Dermis blood vessel endothelial cell (primary cell): ENCODE data around the gene CPNE8. TPM values are rescaled to one million over a fixed set of nuclear protein-coding genes. Genes with fewer than 3 reads are reported as not detected.
"Not testable (repeated sequence)": the region's sequence is repeated elsewhere in the genome, so short reads cannot be mapped to it uniquely, and the experiment has no call there.

Experiments
- DNase-seq: peaks from one replicate; pipeline ENCODE4 v3.0.0; 2010
- total RNA-seq: library from RNA; depleted of rRNA; stranded (reverse); fragments of >200 nt; gene quantifications from 2 replicates; pipeline ENCODE4 v1.2.3, GENCODE V29; 2014

CPNE8 gene
- total RNA-seq, 1 donor from 2014 or later, result 29.4 TPM

DNA sequence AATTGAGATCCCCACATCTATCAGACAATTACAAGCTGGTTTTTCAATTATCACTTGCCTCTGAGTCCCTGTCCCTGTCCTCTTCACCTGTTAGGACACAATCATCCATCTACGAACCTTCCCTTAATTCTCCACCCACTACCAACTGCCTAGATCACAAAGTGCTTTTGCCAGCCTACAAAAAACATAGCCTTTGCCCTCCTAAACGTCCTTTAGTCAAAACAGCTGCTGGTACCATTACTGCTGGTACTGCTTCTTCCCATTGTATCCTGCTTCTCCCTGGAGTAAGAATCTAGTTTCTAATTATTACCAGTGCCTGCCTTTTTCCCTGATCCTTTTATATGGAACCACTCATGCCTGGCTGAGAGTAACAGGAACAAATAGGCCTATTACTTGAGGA, 82.1 kb downstream of the CPNE8 start:
- no peak for DNase-seq

DNA sequence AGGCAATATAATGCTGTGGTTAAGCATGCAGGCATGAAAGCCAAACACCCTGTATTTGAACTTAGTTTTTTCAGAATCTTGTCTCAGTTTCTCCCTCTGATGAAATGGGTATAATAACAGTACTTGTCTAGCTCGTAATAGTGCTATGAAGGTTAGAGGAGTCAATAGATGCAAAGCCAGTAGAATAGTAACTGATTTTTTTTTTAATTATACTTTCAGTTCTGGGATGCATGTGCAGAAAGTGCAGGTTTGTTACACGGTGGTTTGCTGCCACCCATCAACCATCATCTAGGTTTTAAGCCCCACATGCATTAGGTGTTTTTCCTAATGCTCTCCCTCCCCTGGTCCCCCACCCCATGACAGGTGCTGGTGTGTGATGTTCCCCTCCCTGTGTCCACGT, 87.4 kb downstream of the CPNE8 start:
- no peak for DNase-seq

DNA sequence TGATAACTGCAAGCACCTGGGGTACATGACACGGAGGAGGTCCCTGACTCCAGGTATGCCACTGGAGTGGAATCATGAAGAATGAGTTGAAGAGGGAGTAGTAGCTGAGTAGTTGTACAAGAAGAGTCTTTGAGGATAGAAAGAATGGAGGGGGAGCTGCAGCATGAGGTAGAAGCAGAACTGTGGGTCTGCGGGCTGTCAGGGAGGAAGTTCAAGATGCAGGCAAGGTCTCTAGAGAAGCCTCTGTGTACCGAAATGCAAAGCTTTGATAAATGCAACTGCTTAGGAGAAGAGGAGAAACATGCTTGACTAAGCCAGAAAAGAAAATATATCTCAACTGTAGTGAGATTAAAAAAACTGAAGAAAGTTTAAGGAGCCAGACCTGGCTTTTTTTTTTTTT, 91.5 kb downstream of the CPNE8 start:
- DNase-seq, result no peak

DNA sequence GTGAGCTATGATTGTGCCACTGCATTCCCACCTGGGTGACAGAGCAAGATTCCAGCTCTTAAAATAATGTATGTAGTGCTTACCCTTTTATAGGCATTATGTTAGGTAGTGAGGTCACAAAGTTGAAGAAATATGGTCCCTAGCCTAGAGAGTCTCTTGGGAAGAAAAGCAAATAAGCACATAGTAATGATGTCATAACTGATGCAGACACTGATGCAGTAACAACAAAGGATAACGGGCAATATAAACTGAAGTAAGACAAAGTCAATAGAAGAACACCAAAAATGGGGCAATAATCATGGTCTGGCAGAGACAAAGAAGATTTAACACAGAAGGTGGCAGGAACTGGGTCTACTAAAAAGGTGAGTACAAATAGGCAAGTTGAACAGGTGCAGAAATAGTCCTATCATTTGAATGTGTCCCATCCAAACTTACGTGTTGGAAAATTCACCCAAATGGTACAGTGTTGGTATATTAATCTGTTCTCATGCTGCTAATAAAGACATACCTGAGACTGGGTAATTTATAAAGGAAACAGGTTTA, 93.5 kb downstream of the CPNE8 start:
- no peak for DNase-seq

DNA sequence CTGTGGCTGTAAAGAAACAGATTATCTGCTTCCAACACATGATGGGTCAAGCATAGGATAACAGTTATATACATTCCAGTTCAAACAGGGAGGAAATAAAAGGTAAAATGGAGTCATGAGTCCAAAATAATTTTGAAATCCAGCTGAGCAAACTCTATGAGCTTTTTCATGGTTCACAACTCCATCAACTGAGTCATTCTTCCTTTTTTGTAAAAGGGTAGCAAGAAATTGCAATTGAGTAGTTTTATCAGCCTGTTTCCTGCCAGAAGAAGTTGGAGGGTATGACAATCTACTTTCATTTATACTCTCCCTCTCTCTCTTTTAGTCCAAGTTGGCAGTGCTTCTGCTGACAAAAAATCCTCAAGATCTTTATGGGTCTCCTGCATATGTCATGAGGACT, 95.6 kb downstream of the CPNE8 start:
- DNase-seq, result no peak

DNA sequence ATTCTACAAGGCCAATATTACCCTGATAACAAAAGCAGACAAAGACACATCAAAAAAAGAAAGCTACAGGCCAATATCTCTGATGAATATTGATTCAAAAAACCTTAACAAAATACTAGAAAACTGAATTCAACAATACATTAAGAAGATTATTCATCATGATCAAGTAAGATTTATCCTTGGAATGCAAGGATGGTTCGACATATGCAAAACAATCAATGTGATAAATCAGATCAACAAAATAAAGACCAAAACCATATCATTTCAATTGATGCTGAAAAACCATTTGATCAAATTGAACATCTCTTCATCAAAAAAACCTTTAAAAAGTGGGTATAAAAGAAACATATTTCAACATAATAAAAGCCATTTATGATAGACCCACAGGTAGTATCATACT, 117.3 kb downstream of the CPNE8 start:
- peak; percentile 10 for DNase-seq

DNA sequence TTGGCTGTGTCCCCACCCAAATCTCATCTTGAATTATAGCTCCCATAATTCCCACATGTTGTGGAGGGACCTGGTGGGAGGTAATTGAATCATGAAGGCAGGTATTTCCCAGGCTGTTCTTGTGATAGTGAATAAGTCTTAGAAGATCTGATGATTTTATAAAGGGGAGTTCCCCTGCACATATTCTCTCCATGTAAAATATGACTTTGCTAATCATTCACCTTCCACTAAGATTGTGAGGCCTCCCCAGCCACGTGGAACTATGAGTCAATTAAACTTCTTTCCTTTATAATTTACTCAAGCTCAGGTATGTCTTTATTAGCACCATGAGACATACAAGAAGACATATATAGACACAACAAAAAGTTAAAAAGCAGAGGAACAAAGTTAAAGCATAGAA, 120.0 kb downstream of the CPNE8 start:
- DNase-seq, result no peak

DNA sequence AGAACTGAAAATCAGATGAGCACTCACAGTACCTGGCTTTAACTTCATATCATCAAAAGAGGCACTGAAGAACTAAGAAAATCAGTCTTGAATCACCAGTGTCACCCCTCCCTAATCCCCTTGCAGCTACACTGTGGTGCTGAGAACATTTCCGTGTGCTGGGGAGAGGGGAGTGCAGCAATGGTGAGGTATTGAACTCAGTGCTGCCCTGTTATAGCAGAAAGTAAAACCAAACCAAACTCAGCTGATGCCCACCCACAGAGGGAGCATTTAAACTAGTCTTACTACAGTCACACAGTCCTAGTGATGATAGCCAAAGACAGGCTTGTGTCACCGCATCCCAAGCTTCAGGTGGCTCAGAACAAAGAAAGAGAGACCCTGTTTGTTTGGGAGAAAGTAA, 122.1 kb downstream of the CPNE8 start:
- no peak for DNase-seq

DNA sequence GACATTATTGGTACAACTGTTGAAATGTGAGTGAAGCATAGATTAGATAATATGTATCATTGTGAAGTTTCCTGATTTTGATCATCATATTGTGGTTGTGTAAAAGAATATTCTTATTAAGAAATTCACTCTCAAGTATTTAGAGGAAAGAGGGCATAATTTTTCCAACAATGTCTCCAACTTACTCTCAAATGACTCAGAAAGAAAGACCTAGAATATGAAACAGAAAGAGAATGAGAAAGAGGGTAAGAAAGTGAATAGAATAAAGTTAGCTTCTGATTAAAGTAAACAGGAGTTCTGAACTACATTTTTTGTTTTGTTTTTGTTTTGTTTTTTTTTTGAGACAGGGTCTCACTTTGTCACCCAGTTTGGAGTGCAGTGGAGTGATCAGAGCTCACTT, 123.0 kb downstream of the CPNE8 start:
- DNase-seq, result no peak

DNA sequence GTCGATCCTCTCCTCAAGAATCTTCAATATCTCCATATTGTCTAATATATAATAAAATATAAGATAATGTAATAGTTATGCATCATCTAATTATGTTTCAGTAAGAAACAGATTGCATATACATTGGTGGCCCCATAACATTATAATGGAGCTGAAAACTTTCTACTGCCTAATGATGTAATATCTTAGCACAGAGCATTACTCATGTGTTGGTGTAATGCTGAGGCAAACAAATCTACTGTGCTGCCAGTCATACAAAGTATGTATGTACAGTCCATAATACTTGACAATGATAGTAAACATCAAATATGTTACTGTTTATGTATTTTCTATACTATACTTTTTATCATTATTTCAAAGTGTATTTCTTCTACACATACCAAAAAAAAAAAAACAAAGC, 128.7 kb downstream of the CPNE8 start:
- DNase-seq, result no peak

DNA sequence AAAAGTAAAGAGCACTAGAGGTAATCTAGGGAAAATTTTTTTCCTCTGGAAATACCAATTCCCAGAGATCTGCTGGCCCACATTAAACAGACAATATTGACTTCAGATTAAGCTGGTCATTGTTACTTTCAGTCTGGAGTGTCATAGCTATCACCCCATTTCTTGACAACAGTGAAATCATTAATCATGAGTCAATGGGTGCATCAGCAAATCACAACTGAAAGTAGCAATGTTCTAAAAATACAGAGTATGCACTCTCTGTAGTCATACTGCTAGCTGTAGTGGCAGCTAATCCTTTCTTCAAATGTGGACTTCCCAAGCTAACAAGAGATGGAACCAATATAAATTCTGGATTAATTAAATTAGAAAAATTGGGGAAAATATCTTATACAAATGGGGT, 129.9 kb downstream of the CPNE8 start:
- no peak for DNase-seq

DNA sequence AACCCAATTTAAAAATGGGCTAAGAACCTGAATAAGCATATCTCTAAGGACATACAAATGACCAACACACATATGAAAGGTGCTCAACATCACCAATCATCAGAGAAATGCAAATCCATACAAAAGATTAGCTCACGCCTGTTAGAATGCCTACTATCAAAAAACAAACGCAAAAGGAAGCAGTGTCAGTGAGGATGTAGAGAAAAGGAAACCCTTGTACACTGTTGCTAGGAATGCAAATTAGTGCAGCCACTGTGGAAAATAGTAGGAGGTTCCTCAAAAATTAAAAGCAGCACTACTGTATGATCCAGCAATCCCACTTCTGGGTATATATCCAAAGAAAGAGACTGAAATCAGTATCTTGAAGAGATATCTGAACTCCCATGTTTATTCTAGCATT, 133.0 kb downstream of the CPNE8 start:
- peak; percentile 4 for DNase-seq

DNA sequence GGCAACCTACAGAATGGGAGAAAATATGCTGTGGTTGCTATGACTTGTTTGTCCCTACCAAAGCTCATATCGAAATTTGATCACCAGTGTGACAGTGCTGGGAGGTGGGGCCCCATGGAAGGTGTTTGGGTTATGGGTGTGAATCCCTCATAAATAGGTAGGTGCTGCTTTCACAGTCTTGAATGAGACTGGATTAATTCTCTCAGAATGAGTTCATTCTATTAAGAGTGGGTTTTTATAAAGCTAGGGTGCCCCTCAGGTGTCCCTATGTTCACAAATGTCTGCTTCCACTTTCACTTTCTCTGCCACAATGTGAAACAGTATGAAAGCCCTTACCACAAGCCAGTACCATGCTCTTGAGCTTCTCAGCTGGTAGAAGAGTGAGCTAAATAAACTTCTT, 133.5 kb downstream of the CPNE8 start:
- peak; percentile 25 for DNase-seq

DNA sequence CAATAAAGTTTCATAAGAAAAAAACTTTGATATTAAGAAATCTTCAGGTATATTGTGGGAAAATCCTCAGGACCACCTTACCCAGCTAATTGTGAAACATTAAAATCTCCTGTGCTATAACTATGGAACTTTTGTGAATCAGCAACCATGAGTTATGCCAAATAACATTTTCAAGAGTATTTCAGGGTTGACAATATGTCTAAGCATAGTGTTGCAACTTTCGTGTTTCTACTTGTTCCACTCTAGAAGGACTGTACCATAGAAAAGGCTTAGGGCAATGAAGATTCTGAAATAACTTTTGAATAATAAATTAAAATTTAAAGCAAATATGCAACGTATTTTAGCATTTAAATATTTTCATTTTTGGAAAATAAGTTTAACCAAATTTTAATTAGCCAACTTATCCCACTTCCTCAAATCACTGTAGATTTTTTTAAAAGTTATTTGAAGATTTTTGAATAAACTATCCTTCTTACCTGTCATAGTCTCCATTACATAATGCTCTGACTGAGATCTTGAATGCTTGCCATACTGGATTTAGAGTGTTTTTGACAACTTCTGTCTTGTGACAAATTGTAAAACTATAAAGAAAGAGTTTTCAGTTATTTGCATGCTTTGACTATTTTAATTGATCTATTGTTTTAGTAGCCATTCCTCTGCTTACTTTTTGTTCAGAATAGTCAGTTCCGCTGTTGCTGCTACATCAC, 143.6 kb downstream of the CPNE8 start:
- DNase-seq, result no peak

DNA sequence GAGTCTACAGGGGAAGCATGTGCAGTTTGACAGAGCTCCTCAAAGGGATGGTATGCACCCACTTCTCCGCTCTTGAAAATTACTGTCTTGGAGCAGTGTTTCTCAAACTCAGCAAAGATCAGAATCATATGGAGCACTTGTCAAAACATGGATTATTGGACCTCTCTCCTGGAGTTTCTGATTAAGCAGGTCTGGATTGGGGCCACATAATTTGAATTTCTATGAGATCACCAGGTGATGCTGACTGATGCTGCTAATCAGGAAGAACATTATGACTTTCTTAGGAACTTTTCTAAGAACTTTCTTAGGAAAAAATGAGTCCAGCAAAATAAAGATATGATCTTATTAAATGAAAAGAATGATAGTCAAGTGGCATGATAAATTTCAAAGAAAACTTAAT, 144.3 kb downstream of the CPNE8 start:
- no peak for DNase-seq

DNA sequence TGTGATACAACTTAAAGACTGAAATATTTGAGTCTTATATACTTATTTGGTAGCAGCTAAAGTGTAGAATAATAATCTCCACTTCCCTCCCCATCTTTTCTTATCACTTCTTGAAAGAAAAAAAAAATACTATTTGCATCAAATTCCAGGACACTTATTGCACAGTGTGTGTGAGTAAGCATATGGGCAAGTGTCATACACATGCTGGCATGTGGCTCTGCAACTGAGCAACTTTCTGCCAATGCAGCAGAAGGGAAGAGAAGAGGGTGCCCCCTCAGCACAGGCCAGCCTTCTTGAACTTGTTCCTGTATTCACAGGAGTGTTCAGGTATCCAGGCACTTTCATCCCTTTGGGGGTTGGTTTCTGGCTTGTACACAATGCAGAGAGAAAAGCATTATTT, 145.8 kb downstream of the CPNE8 start:
- DNase-seq, result no peak

DNA sequence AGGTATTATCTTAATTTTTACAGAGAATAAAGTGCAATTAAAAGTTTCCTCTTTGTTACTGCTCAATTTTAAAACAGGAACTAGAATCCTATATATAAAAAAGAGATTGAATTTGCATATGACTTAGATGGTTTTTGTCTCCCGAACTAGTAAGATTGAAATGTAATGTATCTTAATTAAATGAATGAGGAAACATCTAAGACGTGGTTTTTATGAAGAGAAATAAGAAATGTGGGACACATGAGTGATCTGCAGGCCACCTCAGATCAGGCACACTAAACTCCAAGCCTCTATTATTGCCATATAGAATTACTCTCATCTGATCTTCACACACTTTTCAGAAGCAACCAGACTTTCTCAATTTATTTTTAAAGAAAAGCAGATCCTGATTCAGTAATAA, 158.6 kb downstream of the CPNE8 start:
- DNase-seq, result no peak

DNA sequence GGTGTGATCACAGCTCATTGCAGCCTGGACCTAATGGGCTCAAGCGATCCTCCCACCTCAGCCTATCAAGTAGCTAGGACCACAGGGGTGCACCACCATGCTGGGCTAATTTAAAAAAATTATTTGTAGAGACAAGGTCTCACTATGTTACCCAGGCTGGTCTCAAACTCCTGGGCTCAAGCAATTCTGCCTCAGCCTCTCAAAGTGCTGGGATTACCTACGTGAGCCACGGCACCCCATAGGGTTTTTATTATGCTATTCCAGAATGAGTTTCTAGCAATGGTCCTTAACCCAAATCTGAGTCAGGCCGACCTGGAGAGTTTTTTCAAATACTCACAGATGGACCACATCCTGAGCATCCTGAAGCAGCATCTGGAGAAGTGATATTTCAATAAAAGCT, 159.8 kb downstream of the CPNE8 start:
- DNase-seq, result no peak

DNA sequence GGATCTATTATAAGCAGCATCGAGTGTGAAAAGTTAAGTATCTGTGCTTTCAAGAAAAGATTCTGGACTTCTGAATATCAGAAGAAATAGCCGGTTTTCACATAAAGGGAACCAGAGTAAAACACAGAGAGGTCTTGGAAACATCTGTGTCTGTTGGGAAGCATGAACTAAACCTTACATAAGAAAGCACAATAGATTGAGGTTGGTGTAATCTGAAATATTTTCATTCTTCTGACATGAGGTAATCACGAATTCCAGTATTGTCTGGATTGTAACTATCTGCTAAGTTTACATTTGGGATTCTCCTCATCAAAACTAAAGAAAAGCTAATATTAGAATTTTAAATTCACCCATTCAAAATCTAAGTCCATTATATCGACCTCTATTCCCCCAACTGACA, 161.3 kb downstream of the CPNE8 start:
- peak; percentile 9 for DNase-seq

DNA sequence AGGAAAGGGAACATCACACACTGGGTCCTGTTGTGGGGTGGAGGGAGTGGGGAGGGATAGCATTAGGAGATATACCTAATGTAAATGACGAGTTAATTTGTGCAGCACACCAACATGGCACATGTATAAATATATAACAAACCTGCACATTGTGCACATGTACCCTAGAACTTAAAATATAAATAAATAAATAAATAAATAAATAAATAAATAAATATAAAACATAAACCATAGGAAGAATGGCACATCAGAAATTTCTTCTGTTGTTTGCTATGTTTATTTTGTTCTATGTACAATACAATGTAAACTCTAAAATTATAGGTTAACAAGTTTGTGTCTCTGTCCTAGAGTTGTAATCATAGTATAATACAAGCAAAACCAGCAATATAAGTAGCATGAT, 162.9 kb downstream of the CPNE8 start:
- not testable (repeated sequence) for DNase-seq

DNA sequence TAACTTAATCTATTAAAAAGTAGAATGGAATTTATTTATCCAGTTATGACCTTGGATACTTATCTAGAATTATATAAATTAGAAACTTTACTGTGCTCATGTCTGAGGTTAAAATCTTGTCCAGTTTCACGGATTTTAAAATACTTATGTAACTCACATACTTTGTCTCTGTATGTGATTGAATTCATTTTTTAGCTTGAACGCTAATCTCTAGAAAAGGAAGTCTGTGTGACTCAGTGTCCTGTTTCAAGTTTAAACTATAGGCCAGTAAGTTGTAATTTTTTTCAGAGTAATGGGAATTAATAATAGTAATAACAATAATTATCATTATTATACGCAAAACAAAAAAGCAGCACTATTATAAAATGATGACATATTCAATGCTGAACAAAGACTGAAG, 168.6 kb downstream of the CPNE8 start:
- peak; percentile 66 for DNase-seq

DNA sequence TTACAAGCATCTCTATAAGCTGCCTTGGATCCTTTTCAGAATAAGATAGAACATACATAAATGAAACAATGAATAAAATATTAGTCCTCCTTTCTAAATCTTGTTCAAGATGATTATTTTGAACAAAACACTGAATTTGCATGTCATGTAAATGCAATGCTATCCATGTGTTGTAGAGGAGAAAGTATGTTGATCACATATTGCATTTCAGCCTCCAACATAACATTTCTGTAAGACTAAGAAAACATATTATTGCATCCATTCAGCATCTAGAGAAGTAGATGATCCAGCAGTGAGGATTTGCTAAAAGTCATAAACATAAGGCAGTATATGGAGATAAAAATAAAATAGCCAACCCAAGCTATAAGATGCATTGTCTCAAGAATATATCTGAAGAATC, 172.6 kb downstream of the CPNE8 start:
- no peak for DNase-seq

DNA sequence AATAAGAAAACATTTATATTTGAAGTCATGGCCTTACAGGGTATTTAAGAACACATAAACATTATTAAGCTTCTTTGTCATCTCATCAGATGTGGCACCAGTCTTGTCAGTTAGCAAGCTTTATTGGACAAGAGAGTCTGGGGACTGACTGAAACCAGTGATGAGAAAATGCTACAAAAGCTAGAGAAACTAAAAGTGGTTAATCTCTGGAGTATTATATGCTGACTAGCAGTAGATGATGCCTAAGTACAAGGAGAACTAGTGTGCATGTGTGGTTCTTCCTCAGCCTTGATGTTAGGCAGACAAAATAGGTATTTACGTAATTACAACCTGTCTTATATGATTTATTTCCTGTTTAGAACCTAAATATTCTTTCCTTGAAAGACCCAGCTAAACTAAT, 176.5 kb downstream of the CPNE8 start:
- DNase-seq, result no peak

DNA sequence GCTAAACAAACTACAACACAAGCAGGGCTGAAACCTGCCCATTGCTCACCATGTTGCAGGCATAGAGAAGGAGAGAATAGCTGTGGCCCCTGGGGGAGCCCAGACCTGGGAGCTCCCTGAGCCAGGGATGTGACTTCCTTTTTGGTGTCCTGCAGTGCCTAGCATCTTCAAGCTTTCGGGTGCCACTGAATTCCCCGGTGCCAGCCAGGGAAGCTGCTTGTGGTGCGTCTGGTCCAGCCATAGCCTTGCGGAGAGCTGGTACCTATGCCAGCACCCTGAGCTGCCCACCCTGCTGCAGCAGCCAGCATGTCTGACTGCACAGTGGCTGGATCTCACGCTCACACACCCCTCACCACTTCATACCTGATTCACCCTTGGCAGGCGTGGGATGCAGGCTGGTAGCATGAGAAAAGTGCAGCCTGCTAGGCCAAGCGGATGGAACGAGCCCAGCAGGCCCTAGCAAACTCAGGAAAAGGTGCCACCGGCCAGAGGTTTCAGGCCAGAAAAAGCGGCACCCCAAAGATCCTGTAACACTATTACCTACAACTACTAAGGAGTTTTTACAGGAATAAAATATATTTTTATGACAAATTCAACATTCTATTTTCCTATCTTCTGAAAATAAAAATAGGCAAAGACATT, 183.7 kb downstream of the CPNE8 start:
- no peak for DNase-seq

DNA sequence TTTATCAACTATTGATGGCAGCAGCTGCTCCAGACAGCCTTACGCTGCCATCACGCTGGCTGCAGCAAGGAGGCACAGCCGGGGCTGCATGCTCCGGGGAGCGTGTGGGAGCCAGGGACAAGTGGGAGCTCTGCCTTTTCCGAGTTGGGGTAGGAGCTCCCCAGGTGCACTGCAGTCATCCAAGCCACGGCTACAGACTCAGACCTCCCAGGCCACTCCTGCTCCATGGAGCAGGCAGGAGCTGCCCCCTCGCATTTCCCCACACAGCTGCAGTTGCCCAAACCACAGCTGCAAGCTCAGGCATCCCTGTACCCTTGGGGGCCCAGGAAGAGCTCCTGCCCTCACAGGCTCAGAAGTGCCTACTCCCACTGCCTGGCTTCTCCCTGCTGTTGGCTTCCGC, 184.7 kb downstream of the CPNE8 start:
- no peak for DNase-seq
